ENCODE measurements around the gene TMEM63B.

TMEM63B gene

GRCh38 chr6:44201200-44201599 is 73.8 kb downstream of the TMEM63B start:
- H3K4me3 ChIP-seq (ENCODE audit: low read depth in 1 of 5, low read length in 5 of 5): peak overlapping the region in 1 of 5 donors; percentile 17
- H3K9ac ChIP-seq (ENCODE audit: low read length in 5 of 5): peak overlapping the region in 4 of 5 donors; percentile 48 to 65 (median 56)
- H3K27ac ChIP-seq (ENCODE audit: low read depth, low read length): peak overlapping the region; percentile 100

GRCh38 chr6:44201638-44202303 is 74.4 kb downstream of the TMEM63B start:
- H3K27ac ChIP-seq (ENCODE audit: low read depth, low read length): peak overlapping the region; percentile 100
- no peaks in the 10 kb centered on the region for H3K27me3 ChIP-seq (ENCODE audit: control insufficient read depth in 5 of 5, insufficient read depth in 4 of 5, low read length in 5 of 5)
- H3K9ac ChIP-seq (ENCODE audit: low read length in 5 of 5): peak overlapping the region in 4 of 5 donors; percentile 54 to 83 (median 61)
- H3K4me3 ChIP-seq (ENCODE audit: low read depth in 1 of 5, low read length in 5 of 5): peak overlapping the region in 3 of 5 donors; percentile 8 to 17 (median 11)
- no peaks in the 10 kb centered on the region for H3K36me3 ChIP-seq (ENCODE audit: control insufficient read depth in 5 of 5, insufficient read depth in 5 of 5, low read length in 5 of 5)
- H3K4me1 ChIP-seq (ENCODE audit: control insufficient read depth in 5 of 5, insufficient read depth in 5 of 5, low read length in 5 of 5): peaks cover 9 to 49% (median 36%) of the 10 kb centered on the region in 5 donors
- no peaks in the 10 kb centered on the region for H3K9me3 ChIP-seq (ENCODE audit: control insufficient read depth in 5 of 5, low read length in 5 of 5)

More at GRCh38 chr6:44201200-44201599, 73.8 kb downstream of the TMEM63B start:
- H3K27me3 ChIP-seq (ENCODE audit: control insufficient read depth in 5 of 5, insufficient read depth in 4 of 5, low read length in 5 of 5): no peaks in the 10 kb centered on the region
- H3K36me3 ChIP-seq (ENCODE audit: control insufficient read depth in 5 of 5, insufficient read depth in 5 of 5, low read length in 5 of 5): no peaks in the 10 kb centered on the region
- peaks cover 9 to 49% (median 36%) of the 10 kb centered on the region in 5 donors for H3K4me1 ChIP-seq (ENCODE audit: control insufficient read depth in 5 of 5, insufficient read depth in 5 of 5, low read length in 5 of 5)
- no peaks in the 10 kb centered on the region for H3K9me3 ChIP-seq (ENCODE audit: control insufficient read depth in 5 of 5, low read length in 5 of 5)

GRCh38 chr6:44202332-44202971 is 75.1 kb downstream of the TMEM63B start:
- Histone ChIP-seq H3K27me3 (ENCODE audit: control insufficient read depth in 5 of 5, insufficient read depth in 4 of 5, low read length in 5 of 5) (no peaks in the 10 kb centered on the region), H3K4me1 (ENCODE audit: control insufficient read depth in 5 of 5, insufficient read depth in 5 of 5, low read length in 5 of 5) (peaks cover 9 to 51% (median 36%) of the 10 kb centered on the region in 5 donors), H3K9ac (ENCODE audit: low read length in 5 of 5) (peak overlapping the region; percentile 47 to 95 (median 83)), H3K4me3 (ENCODE audit: low read depth in 1 of 5, low read length in 5 of 5) (peak overlapping the region in 3 of 5 donors; percentile 13 to 33 (median 21)), H3K27ac (ENCODE audit: low read depth, low read length) (peak overlapping the region; percentile 100), H3K9me3 (ENCODE audit: control insufficient read depth in 5 of 5, low read length in 5 of 5) (no peaks in the 10 kb centered on the region), H3K36me3 (ENCODE audit: control insufficient read depth in 5 of 5, insufficient read depth in 5 of 5, low read length in 5 of 5) (no peaks in the 10 kb centered on the region)

- Histone ChIP-seq H3K4me3 (ENCODE audit: low read depth in 1 of 5, low read length in 5 of 5) (peak overlapping the region in 3 of 5 donors; percentile 13 to 33 (median 21)), H3K27ac (ENCODE audit: low read depth, low read length) (peak overlapping the region; percentile 100), H3K9ac (ENCODE audit: low read length in 5 of 5) (peak overlapping the region; percentile 47 to 95 (median 83))
These were observed 75.8 kb downstream of the TMEM63B start for GRCh38 chr6:44202972-44203750.

DNA sequence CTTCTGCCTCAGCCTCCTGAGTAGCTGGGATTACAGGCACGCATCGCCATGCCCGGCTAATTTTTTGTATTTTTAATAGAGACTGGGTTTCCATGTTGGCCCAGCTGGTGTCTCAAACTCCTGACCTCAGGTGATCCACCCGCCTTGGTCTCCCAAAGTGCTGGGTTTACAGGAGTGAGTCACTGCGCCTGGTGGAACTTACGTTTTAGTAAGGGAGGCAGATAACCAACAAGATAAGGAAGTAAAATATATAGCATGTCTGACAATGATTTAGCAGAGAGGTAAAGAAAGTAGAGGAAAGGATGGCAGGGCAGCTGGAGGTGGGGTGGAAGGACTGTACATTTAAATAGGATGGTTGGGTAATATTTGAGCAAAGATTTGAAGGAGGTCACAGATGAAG is 76.6 kb downstream of the TMEM63B start:
- Histone ChIP-seq H3K27me3 (ENCODE audit: control insufficient read depth in 5 of 5, insufficient read depth in 4 of 5, low read length in 5 of 5) (no peaks in the 10 kb centered on the region), H3K4me3 (ENCODE audit: low read depth in 1 of 5, low read length in 5 of 5) (no peak overlapping the region), H3K9me3 (ENCODE audit: control insufficient read depth in 5 of 5, low read length in 5 of 5) (no peaks in the 10 kb centered on the region), H3K27ac (ENCODE audit: low read depth, low read length) (peak overlapping the region; percentile 100), H3K4me1 (ENCODE audit: control insufficient read depth in 5 of 5, insufficient read depth in 5 of 5, low read length in 5 of 5) (peaks cover 9 to 62% (median 41%) of the 10 kb centered on the region in 5 donors), H3K9ac (ENCODE audit: low read length in 5 of 5) (no peak overlapping the region), H3K36me3 (ENCODE audit: control insufficient read depth in 5 of 5, insufficient read depth in 5 of 5, low read length in 5 of 5) (no peaks in the 10 kb centered on the region)

More at GRCh38 chr6:44202972-44203750, 75.8 kb downstream of the TMEM63B start:
- Histone ChIP-seq H3K4me1 (ENCODE audit: control insufficient read depth in 5 of 5, insufficient read depth in 5 of 5, low read length in 5 of 5) (peaks cover 9 to 58% (median 39%) of the 10 kb centered on the region in 5 donors), H3K27me3 (ENCODE audit: control insufficient read depth in 5 of 5, insufficient read depth in 4 of 5, low read length in 5 of 5) (no peaks in the 10 kb centered on the region), H3K9me3 (ENCODE audit: control insufficient read depth in 5 of 5, low read length in 5 of 5) (no peaks in the 10 kb centered on the region), H3K36me3 (ENCODE audit: control insufficient read depth in 5 of 5, insufficient read depth in 5 of 5, low read length in 5 of 5) (no peaks in the 10 kb centered on the region)
